ENCODE data around the gene EXOC2.

GRCh38 chr6:686497-686896, 6.4 kb downstream of the EXOC2 start:
- TF ChIP-seq PAX5 (IDR thresholded peaks at IDR 0.05; ENCODE audit: insufficient read depth, low read length, severe bottlenecking) (no peak), POLR2AphosphoS5 (IDR thresholded peaks at IDR 0.05; ENCODE audit: low read depth, low read length) (no peak), POLR2A (IDR thresholded peaks at IDR 0.05; ENCODE audit: low read depth, low read length) (no peak), POU2F2 (IDR thresholded peaks at IDR 0.05; ENCODE audit: low read depth, low read length) (no peak)
